Neural cell (in vitro differentiated cells): ENCODE data around the gene OR5A1. TPM values are rescaled to one million over a fixed set of nuclear protein-coding genes. Genes with fewer than 3 reads are reported as not detected.

ENCODE experiments used
- H2AFZ ChIP-seq: fragments of 200-600, 300-800 bp; sonication (generic), shearing (Covaris generic); 2 replicates; pipeline ENCODE4 v1.6.0; 2014; ENCODE audit warnings: low read depth, mild to moderate bottlenecking, antibody characterized with exemption, low read length, moderate library complexity
- H3F3A ChIP-seq: fragments of 200-600 bp; shearing (Covaris generic); 2 replicates; pipeline ENCODE4 v1.6.1; 2016; ENCODE audit warnings: mild to moderate bottlenecking, moderate library complexity, mixed read lengths, antibody characterized with exemption, low read length; ENCODE audit not compliant: insufficient read depth, poor library complexity, severe bottlenecking
- H3K27ac ChIP-seq: fragments of 200-600, 300-800 bp; sonication (generic), shearing (Covaris generic); 2 replicates; pipeline ENCODE4 v1.5.1; 2014; ENCODE audit warnings: mild to moderate bottlenecking, low read length, moderate library complexity
- H3K27me3 ChIP-seq: fragments of 300-800, 200-600 bp; sonication (generic), shearing (Covaris generic); 2 replicates; pipeline ENCODE4 v1.6.0; 2014; ENCODE audit warnings: mild to moderate bottlenecking, low read depth, low read length, moderate library complexity; ENCODE audit not compliant: insufficient read depth
- H3K36me3 ChIP-seq: fragments of 300-800, 200-600 bp; sonication (generic), shearing (Covaris generic); 2 replicates; pipeline ENCODE4 v1.5.1; 2014; ENCODE audit warnings: mild to moderate bottlenecking, antibody characterized with exemption, low read length, moderate library complexity; ENCODE audit not compliant: insufficient read depth
- H3K4me2 ChIP-seq: fragments of 300-800, 200-600 bp; sonication (generic), shearing (Covaris generic); 2 replicates; pipeline ENCODE4 v1.6.0; 2014; ENCODE audit warnings: mild to moderate bottlenecking, low read length
- H3K4me3 ChIP-seq: fragments of 300-800, 200-600 bp; sonication (generic), shearing (Covaris generic); 2 replicates; pipeline ENCODE4 v1.5.1; 2014; ENCODE audit warnings: mild to moderate bottlenecking, low read length, moderate library complexity
- H3K79me2 ChIP-seq: fragments of 200-600 bp; shearing (Covaris generic); replicated peaks from 2 replicates; pipeline ENCODE4 v1.6.0; 2014; ENCODE audit warnings: mild to moderate bottlenecking, low read length, moderate library complexity; ENCODE audit not compliant: insufficient read depth
- H3K9ac ChIP-seq: fragments of 300-800, 200-600 bp; sonication (generic), shearing (Covaris generic); 2 replicates; pipeline ENCODE4 v1.6.1; 2016; ENCODE audit warnings: mild to moderate bottlenecking, low read length, mixed read lengths
- H3K9me2 ChIP-seq: fragments of 200-600 bp; shearing (Covaris generic); 2 replicates; pipeline ENCODE4 v1.6.1; 2016; ENCODE audit warnings: mild to moderate bottlenecking, low read length, mixed read lengths; ENCODE audit not compliant: insufficient read depth
- H3K9me3 ChIP-seq: fragments of 200-600, 300-800 bp; sonication (generic), shearing (Covaris generic); 2 replicates; pipeline ENCODE4 v1.6.1; 2016; ENCODE audit warnings: mild to moderate bottlenecking, mixed run types, low read length, moderate library complexity, mixed read lengths
- H4K20me1 ChIP-seq: fragments of 200-600 bp; shearing (Covaris generic); 2 replicates; pipeline ENCODE4 v1.6.1; 2016; ENCODE audit warnings: mild to moderate bottlenecking, mixed run types; ENCODE audit not compliant: insufficient read depth
- EP300 ChIP-seq: fragments of 450-650 bp; conservative IDR thresholded peaks from 2 replicates; pipeline ENCODE4 v1.6.1; 2014; ENCODE audit warnings: antibody characterized with exemption, mild to moderate bottlenecking, moderate library complexity; ENCODE audit not compliant: poor library complexity, severe bottlenecking
- EZH2 ChIP-seq: fragments of 200-600, 300-800 bp; shearing (Covaris generic), sonication (generic); IDR thresholded peaks from 2 replicates; pipeline ENCODE4 v1.6.1; 2014; ENCODE audit warnings: antibody characterized with exemption, low read length, borderline replicate concordance, mild to moderate bottlenecking; ENCODE audit not compliant: insufficient read depth, poor library complexity, severe bottlenecking
- MXI1 ChIP-seq: fragments of 450-650 bp; conservative IDR thresholded peaks from 2 replicates; pipeline ENCODE4 v1.6.1; 2014; ENCODE audit warnings: antibody characterized with exemption, mild to moderate bottlenecking; ENCODE audit not compliant: poor library complexity, severe bottlenecking
- POLR2AphosphoS5 ChIP-seq: IDR thresholded peaks from 2 replicates; pipeline ENCODE4 v1.6.1; 2012
- RAD21 ChIP-seq: fragments of 450-650 bp; conservative IDR thresholded peaks from 2 replicates; pipeline ENCODE4 v1.6.1; 2014; ENCODE audit warnings: antibody characterized with exemption, mild to moderate bottlenecking, moderate library complexity
- SMC3 ChIP-seq: fragments of 450-650 bp; conservative IDR thresholded peaks from 2 replicates; pipeline ENCODE4 v1.6.1; 2014; ENCODE audit warnings: antibody characterized with exemption, mild to moderate bottlenecking, moderate library complexity; ENCODE audit not compliant: poor library complexity
- TAF1 ChIP-seq: IDR thresholded peaks from 2 replicates; pipeline ENCODE4 v1.6.1; 2012; ENCODE audit warnings: low read depth
- polyA plus RNA-seq: library from polyadenylated mRNA; depleted of rRNA; stranded (reverse); fragments of >200 nt; gene quantifications from 2 replicates; pipeline ENCODE4 v1.2.3, GENCODE V29; 2014
- TF ChIP-seq, protein P1 (sequence below): fragments of 450-650 bp; IDR thresholded peaks from 2 replicates; pipeline ENCODE4 v1.5.1; 2014; ENCODE audit warnings: antibody characterized with exemption, mild to moderate bottlenecking, moderate library complexity; ENCODE audit not compliant: poor library complexity, severe bottlenecking
- TF ChIP-seq, protein P2 (sequence below): IDR thresholded peaks from 2 replicates; pipeline ENCODE4 v1.6.1; 2012; ENCODE audit warnings: borderline replicate concordance

OR5A1 gene
- polyA plus RNA-seq, 1 donor from 2014 or later, result not detected

DNA sequence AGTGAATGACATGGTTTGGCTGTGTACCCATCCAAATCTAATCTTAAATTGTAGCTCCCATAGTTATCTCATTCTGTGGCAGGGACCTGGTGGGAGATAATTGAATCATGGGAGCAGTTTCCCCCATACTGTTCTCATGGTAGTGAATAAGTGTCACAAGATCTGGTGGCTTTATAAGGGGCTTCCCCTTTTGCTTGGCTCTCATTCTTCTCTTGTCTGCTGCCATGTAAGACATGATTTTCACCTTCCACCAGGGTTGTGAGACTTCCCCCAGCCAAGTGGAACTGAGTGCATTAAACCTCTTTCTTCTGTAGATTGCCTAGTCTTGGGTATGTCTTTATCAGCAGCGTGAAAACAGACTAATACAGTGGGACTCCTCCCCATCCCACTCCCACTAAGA lies 21.2 kb upstream of the OR5A1 start:
- H3F3A ChIP-seq, result no peaks in the 10 kb centered on the region
- no peak overlapping the region for H2AFZ ChIP-seq
- no peak overlapping the region for H3K4me2 ChIP-seq
- TF ChIP-seq RAD21 (no peak), POLR2AphosphoS5 (no peak), EZH2 (no peak), TAF1 (no peak), EP300 (no peak), SMC3 (no peak), MXI1 (no peak)
- TF ChIP-seq, protein P1, sequence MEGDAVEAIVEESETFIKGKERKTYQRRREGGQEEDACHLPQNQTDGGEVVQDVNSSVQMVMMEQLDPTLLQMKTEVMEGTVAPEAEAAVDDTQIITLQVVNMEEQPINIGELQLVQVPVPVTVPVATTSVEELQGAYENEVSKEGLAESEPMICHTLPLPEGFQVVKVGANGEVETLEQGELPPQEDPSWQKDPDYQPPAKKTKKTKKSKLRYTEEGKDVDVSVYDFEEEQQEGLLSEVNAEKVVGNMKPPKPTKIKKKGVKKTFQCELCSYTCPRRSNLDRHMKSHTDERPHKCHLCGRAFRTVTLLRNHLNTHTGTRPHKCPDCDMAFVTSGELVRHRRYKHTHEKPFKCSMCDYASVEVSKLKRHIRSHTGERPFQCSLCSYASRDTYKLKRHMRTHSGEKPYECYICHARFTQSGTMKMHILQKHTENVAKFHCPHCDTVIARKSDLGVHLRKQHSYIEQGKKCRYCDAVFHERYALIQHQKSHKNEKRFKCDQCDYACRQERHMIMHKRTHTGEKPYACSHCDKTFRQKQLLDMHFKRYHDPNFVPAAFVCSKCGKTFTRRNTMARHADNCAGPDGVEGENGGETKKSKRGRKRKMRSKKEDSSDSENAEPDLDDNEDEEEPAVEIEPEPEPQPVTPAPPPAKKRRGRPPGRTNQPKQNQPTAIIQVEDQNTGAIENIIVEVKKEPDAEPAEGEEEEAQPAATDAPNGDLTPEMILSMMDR, result no peak
- TF ChIP-seq, protein P2, sequence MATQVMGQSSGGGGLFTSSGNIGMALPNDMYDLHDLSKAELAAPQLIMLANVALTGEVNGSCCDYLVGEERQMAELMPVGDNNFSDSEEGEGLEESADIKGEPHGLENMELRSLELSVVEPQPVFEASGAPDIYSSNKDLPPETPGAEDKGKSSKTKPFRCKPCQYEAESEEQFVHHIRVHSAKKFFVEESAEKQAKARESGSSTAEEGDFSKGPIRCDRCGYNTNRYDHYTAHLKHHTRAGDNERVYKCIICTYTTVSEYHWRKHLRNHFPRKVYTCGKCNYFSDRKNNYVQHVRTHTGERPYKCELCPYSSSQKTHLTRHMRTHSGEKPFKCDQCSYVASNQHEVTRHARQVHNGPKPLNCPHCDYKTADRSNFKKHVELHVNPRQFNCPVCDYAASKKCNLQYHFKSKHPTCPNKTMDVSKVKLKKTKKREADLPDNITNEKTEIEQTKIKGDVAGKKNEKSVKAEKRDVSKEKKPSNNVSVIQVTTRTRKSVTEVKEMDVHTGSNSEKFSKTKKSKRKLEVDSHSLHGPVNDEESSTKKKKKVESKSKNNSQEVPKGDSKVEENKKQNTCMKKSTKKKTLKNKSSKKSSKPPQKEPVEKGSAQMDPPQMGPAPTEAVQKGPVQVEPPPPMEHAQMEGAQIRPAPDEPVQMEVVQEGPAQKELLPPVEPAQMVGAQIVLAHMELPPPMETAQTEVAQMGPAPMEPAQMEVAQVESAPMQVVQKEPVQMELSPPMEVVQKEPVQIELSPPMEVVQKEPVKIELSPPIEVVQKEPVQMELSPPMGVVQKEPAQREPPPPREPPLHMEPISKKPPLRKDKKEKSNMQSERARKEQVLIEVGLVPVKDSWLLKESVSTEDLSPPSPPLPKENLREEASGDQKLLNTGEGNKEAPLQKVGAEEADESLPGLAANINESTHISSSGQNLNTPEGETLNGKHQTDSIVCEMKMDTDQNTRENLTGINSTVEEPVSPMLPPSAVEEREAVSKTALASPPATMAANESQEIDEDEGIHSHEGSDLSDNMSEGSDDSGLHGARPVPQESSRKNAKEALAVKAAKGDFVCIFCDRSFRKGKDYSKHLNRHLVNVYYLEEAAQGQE, result no peak
- no peaks in the 10 kb centered on the region for H4K20me1 ChIP-seq
- H3K9me3 ChIP-seq, result no peaks in the 10 kb centered on the region
- H3K9ac ChIP-seq, result no peak overlapping the region
- no peaks in the 10 kb centered on the region for H3K79me2 ChIP-seq
- no peaks in the 10 kb centered on the region for H3K27me3 ChIP-seq
- H3K27ac ChIP-seq, result no peak overlapping the region
- H3K36me3 ChIP-seq, result no peaks in the 10 kb centered on the region
- H3K9me2 ChIP-seq, result no peaks in the 10 kb centered on the region
- no peak overlapping the region for H3K4me3 ChIP-seq

DNA sequence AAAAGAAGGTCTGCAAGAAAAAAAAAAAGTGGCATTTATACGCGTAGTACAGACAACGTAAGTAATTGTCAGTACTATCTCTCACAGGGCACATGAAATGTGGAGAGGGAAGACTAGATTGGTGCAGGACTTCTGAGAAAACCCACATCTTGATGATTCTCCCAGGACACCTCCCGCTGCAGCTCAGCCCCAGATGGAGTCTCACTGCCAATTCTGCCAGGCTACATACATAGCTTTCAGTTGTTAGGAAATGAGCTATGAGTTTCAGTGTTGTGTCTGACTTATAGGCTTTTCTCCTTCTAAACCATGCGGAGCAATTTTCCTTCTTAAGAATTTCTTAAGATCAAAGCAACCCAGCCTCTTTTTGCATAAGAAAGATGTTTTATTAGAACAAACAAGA lies 19.7 kb upstream of the OR5A1 start:
- no peaks in the 10 kb centered on the region for H3K36me3 ChIP-seq
- H3K9me2 ChIP-seq, result no peaks in the 10 kb centered on the region
- no peaks in the 10 kb centered on the region for H3K79me2 ChIP-seq
- no peaks in the 10 kb centered on the region for H3K9me3 ChIP-seq
- no peaks in the 10 kb centered on the region for H3F3A ChIP-seq
- no peaks in the 10 kb centered on the region for H4K20me1 ChIP-seq
- H3K4me3 ChIP-seq, result no peak overlapping the region
- no peak overlapping the region for H3K4me2 ChIP-seq
- H3K27ac ChIP-seq, result no peak overlapping the region
- H2AFZ ChIP-seq, result no peak overlapping the region
- no peak overlapping the region for H3K9ac ChIP-seq
- no peaks in the 10 kb centered on the region for H3K27me3 ChIP-seq
- TF ChIP-seq EP300 (no peak), SMC3 (no peak), TAF1 (no peak), POLR2AphosphoS5 (no peak), RAD21 (no peak)
- TF ChIP-seq, protein P2, result no peak
